NCI-H187 (cell line): Measurements from ENCODE around the gene CCDC61.

Experiments
- DNase-seq, 2 experiments: peaks; one replicate each; lab custom pipeline; 2025; lab: John Stamatoyannopoulos, UW

Gene CCDC61

GRCh38 chr19:46040125-46040524, 44.9 kb downstream of the CCDC61 start:
- DNase-seq = no peak

- DNase-seq = peak; percentile 84
These were observed 45.8 kb downstream of the CCDC61 start, which contains the start of gene IGFL4 for GRCh38 chr19:46040952-46041500. Gene IGFL4, minus strand, starts transcription at chr19:46041002. Its CDS starts 40 bp downstream, at chr19:46040962.

- no peak for DNase-seq
These were observed 47.1 kb downstream of the CCDC61 start for GRCh38 chr19:46042252-46042883.

GRCh38 chr19:46043519-46043918, 48.3 kb downstream of the CCDC61 start:
- DNase-seq = no peak

- peak; percentile 14 to 40 for DNase-seq
These were observed 54.3 kb downstream of the CCDC61 start for GRCh38 chr19:46049597-46049996.

GRCh38 chr19:46052896-46053295, 57.6 kb downstream of the CCDC61 start:
- DNase-seq = no peak

- peak in 1 of 2 experiments; percentile 21 for DNase-seq
These were observed 61.3 kb downstream of the CCDC61 start for GRCh38 chr19:46056536-46056935.

GRCh38 chr19:46058778-46059177, 63.5 kb downstream of the CCDC61 start:
- no peak for DNase-seq

- no peak for DNase-seq
These were observed 64.7 kb downstream of the CCDC61 start for GRCh38 chr19:46060012-46060411.

- no peak for DNase-seq
These were observed 67.9 kb downstream of the CCDC61 start for GRCh38 chr19:46063201-46063600.

GRCh38 chr19:46065486-46066071, 70.3 kb downstream of the CCDC61 start:
- no peak for DNase-seq

- no peak for DNase-seq
These were observed 71.2 kb downstream of the CCDC61 start for GRCh38 chr19:46066471-46066870.

- no peak for DNase-seq
These were observed 72.4 kb downstream of the CCDC61 start for GRCh38 chr19:46067691-46068090.
